IPS DF 6.9 (cell line): ENCODE results near the gene PGBD5.

Experiments
- DNase-seq: peaks from one replicate; pipeline ENCODE4 v3.0.0-alpha.2; 2013; ENCODE audit warnings: low read depth, low spot score
- H3K27ac ChIP-seq: one replicate; pipeline ENCODE4 v1.5.1; 2013; ENCODE audit warnings: low read length, control low read depth
- H3K27me3 ChIP-seq: 2 replicates; pipeline ENCODE4 v1.6.1; 2013; ENCODE audit warnings: mild to moderate bottlenecking, low read length; ENCODE audit not compliant: control insufficient read depth, insufficient read depth
- H3K36me3 ChIP-seq: 2 replicates; pipeline ENCODE4 v1.6.1; 2013; ENCODE audit warnings: low read length; ENCODE audit not compliant: control insufficient read depth, insufficient read depth
- H3K4me1 ChIP-seq: 2 replicates; pipeline ENCODE4 v1.6.1; 2013; ENCODE audit warnings: low read length; ENCODE audit not compliant: control insufficient read depth, insufficient read depth
- H3K4me3 ChIP-seq: 2 replicates; pipeline ENCODE4 v1.5.1; 2013; ENCODE audit warnings: mild to moderate bottlenecking, low read length
- H3K9me3 ChIP-seq: 2 replicates; pipeline ENCODE4 v1.6.1; 2013; ENCODE audit warnings: low read length, inconsistent platforms; ENCODE audit not compliant: control insufficient read depth, insufficient read depth
- WGBS: extraction: QIAGEN DNeasy Blood & Tissue Kit; methylation state at CpG from one replicate; pipeline ENCODE4 v1.1.7; 2013; ENCODE audit warnings: mixed read lengths, missing lambda C conversion rate; ENCODE audit not compliant: insufficient read length, insufficient coverage; 5-methylcytosine and 5-hydroxymethylcytosine counted together

Gene PGBD5

DNA sequence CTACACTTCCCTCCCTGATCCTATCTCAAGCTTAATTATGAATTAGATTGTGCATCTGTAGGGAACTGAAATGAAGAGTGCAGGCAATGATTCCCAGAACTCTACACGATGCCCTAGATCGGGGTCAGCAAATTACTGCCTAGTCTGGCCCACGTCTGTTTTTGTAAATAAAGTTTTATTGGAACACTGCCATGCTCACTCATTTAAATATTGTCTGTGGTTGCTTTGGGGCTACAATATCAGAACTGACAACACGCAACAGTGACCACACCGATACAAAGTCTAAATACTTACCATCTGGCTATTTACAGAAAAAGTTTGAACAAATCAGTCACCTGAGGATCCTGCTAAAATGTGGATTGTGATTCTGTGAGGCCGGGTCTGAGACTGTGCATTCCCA is 74.1 kb downstream of the PGBD5 start:
- H3K27me3 ChIP-seq: no peaks in the 10 kb centered on the region
- H3K27ac ChIP-seq: no peak overlapping the region
- H3K9me3 ChIP-seq: no peaks in the 10 kb centered on the region
- no peak for DNase-seq
- H3K4me3 ChIP-seq: no peak overlapping the region
- H3K36me3 ChIP-seq: peaks cover 4% of the 10 kb centered on the region; the same call in 1 of the 2 replicates
- H3K4me1 ChIP-seq: no peaks in the 10 kb centered on the region
- WGBS: no CpG with 5 or more reads among the region's 6 CpGs

GRCh38 chr1:230351514-230351913 is 74.6 kb downstream of the PGBD5 start:
- no peaks in the 10 kb centered on the region for H3K36me3 ChIP-seq
- no peak overlapping the region for H3K27ac ChIP-seq
- no peak for DNase-seq
- H3K4me1 ChIP-seq: no peaks in the 10 kb centered on the region
- no peak overlapping the region for H3K4me3 ChIP-seq
- H3K27me3 ChIP-seq: no peaks in the 10 kb centered on the region
- no peaks in the 10 kb centered on the region for H3K9me3 ChIP-seq
- no CpG with 5 or more reads among the region's 2 CpGs for WGBS

GRCh38 chr1:230350208-230350921 is 75.8 kb downstream of the PGBD5 start:
- H3K36me3 ChIP-seq: no peaks in the 10 kb centered on the region
- H3K27me3 ChIP-seq: no peaks in the 10 kb centered on the region
- no peaks in the 10 kb centered on the region for H3K4me1 ChIP-seq
- no peaks in the 10 kb centered on the region for H3K9me3 ChIP-seq
- H3K4me3 ChIP-seq: no peak overlapping the region
- no peak overlapping the region for H3K27ac ChIP-seq
- WGBS: no CpG with 5 or more reads among the region's 13 CpGs
- DNase-seq: no peak

- H3K36me3 ChIP-seq: no peaks in the 10 kb centered on the region
These were observed 77.1 kb downstream of the PGBD5 start for GRCh38 chr1:230349020-230349393.

GRCh38 chr1:230348386-230349019 is 77.6 kb downstream of the PGBD5 start:
- no CpG with 5 or more reads among the region's 9 CpGs for WGBS
- Histone ChIP-seq H3K27me3 (no peaks in the 10 kb centered on the region), H3K9me3 (no peaks in the 10 kb centered on the region), H3K4me1 (no peaks in the 10 kb centered on the region), H3K4me3 (no peak overlapping the region), H3K27ac (no peak overlapping the region), H3K36me3 (no peaks in the 10 kb centered on the region)
- no peak for DNase-seq

More at GRCh38 chr1:230349020-230349393, 77.1 kb downstream of the PGBD5 start:
- Histone ChIP-seq H3K9me3 (no peaks in the 10 kb centered on the region), H3K27me3 (no peaks in the 10 kb centered on the region), H3K4me1 (no peaks in the 10 kb centered on the region), H3K27ac (no peak overlapping the region), H3K4me3 (no peak overlapping the region)
- no CpG with 5 or more reads among the region's 5 CpGs for WGBS
- DNase-seq: no peak

DNA sequence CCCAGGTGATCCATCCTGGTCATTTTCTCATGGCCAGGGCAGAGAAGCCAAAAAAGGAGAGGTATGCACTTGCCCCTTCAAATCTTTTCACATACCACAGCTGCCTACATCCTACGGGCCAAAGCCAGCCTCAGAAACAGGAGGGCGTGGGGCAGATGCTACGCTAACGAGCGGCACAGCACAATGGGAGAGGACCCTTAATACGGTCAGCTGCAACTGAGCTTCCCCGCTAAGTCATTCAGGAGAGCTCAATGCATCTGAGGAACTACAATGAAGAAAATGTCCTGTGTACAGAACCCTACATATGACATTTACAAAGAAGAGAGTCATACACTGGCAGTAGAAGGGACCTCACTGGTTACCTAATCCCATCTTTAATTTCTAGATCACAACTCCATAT is 78.2 kb downstream of the PGBD5 start:
- no peaks in the 10 kb centered on the region for H3K9me3 ChIP-seq
- H3K27me3 ChIP-seq: no peaks in the 10 kb centered on the region
- H3K4me1 ChIP-seq: no peaks in the 10 kb centered on the region
- no peak overlapping the region for H3K27ac ChIP-seq
- no peak overlapping the region for H3K4me3 ChIP-seq
- no peak for DNase-seq
- no peaks in the 10 kb centered on the region for H3K36me3 ChIP-seq
- WGBS: no CpG with 5 or more reads among the region's 7 CpGs

GRCh38 chr1:230345139-230345885 is 80.8 kb downstream of the PGBD5 start:
- H3K4me3 ChIP-seq: no peak overlapping the region
- H3K9me3 ChIP-seq: no peaks in the 10 kb centered on the region
- no peak for DNase-seq
- H3K27ac ChIP-seq: no peak overlapping the region
- no peaks in the 10 kb centered on the region; the same call in 1 of the 2 replicates for H3K4me1 ChIP-seq
- H3K27me3 ChIP-seq: no peaks in the 10 kb centered on the region
- no CpG with 5 or more reads among the region's 7 CpGs for WGBS
- H3K36me3 ChIP-seq: no peaks in the 10 kb centered on the region

GRCh38 chr1:230342699-230343098 is 83.4 kb downstream of the PGBD5 start:
- Histone ChIP-seq H3K9me3 (no peaks in the 10 kb centered on the region), H3K27me3 (no peaks in the 10 kb centered on the region), H3K27ac (no peak overlapping the region), H3K4me1 (no peaks in the 10 kb centered on the region; the same call in 1 of the 2 replicates), H3K36me3 (no peaks in the 10 kb centered on the region), H3K4me3 (no peak overlapping the region)
- WGBS: no CpG with 5 or more reads among the region's 2 CpGs
- no peak for DNase-seq

DNA sequence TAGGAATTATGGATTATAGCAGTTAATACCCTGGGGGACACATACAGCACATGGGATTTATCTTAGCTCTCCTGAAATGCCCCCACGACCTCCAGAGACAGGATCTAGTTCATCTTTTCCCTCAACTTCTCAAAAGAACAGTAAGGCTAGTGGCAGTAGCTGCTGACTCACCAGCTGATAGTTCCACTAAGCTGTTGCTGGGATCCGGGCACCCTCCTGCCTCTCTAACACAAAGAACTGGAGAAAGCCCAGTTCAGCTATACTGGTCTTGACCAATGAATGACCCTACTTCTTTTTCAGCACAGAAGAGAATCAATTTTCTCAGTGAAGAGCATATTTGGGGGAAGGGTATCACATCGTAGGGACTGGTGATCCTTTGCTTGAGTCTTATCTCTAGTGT is 84.1 kb downstream of the PGBD5 start:
- H3K27me3 ChIP-seq: no peaks in the 10 kb centered on the region
- no peaks in the 10 kb centered on the region for H3K36me3 ChIP-seq
- DNase-seq: no peak
- no peaks in the 10 kb centered on the region; the same call in 1 of the 2 replicates for H3K4me1 ChIP-seq
- no peak overlapping the region for H3K4me3 ChIP-seq
- no peak overlapping the region for H3K27ac ChIP-seq
- no CpG with 5 or more reads among the region's 3 CpGs for WGBS
- no peaks in the 10 kb centered on the region for H3K9me3 ChIP-seq

DNA sequence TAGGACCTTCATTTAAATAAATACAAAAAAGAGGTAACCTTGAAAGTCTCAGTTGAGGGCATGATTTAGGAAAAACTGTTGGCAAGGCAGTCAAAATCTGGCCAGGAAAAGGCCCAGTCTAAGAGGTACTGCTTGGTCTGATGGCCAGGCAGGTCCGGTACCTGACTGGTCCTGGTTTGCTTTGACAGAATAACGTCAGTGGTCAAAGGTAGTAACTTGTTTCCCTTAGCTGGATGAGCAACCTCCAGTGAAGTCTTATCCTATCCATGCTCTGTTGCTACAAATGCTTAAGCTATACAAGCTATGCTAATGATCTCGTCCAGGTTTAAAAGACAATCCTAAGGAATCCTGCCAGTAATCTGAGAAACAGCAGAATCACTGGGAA is 85.0 kb downstream of the PGBD5 start:
- DNase-seq: no peak
- no CpG with 5 or more reads among the region's 3 CpGs for WGBS
- Histone ChIP-seq H3K4me3 (no peak overlapping the region), H3K4me1 (no peaks in the 10 kb centered on the region; the same call in 1 of the 2 replicates), H3K27me3 (no peaks in the 10 kb centered on the region), H3K36me3 (no peaks in the 10 kb centered on the region), H3K27ac (no peak overlapping the region), H3K9me3 (no peaks in the 10 kb centered on the region)
